OCI-LY7 (cell line): Measurements from ENCODE around the gene OIP5.
"Not testable (repeated sequence)": the region's sequence is repeated elsewhere in the genome, so short reads cannot be mapped to it uniquely, and the experiment has no call there.

Experiments
- CTCF ChIP-seq: fragments of 200-600 bp; sonication (generic); conservative IDR thresholded peaks from 2 replicates; pipeline ENCODE4 v1.5.1; 2014; ENCODE audit warnings: mild to moderate bottlenecking, antibody characterized with exemption, low read length, moderate library complexity, mixed read lengths
- EZH2phosphoT487 ChIP-seq: fragments of 200-600 bp; sonication (generic); IDR thresholded peaks from 2 replicates; pipeline ENCODE4 v1.6.1; 2018; ENCODE audit warnings: low read depth, borderline replicate concordance, mild to moderate bottlenecking, mixed run types, antibody characterized with exemption, low read length, moderate library complexity, mixed read lengths

DNA sequence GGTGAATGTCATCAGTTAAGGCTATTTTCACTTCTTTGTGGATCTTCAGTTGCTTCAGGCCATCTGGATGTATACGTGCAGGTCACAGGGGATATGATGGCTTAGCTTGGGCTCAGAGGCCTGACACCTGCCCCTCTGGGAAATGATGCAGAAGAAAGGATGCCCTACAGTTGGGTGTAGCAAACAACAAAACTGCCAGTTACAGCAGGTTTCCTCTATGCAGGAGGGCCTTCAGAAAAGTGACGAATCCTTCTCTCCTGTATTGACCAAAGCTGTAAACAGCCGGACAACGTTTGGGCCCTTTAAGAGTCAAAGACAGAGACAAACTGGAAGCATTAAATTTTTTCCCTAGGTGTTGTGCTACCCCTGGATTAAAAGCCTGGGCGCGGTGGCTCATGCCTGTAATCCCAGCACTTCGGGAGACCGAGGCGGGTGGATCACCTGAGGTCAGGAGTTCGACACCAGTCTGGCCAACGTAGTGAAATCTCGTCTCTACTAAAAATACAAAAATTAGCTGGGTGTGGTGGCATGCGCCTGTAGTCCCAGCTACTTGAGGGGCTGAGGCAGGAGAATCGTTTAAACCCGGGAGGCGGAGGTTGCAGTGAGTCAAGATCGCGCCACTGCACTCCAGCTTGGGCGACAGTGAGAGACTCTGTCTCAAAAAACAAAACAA, 49.3 kb downstream of the OIP5 start:
- not testable (repeated sequence) for TF ChIP-seq CTCF, EZH2phosphoT487
